Caco-2 (cell line): ENCODE results near the gene NOTCH1. TPM values are rescaled to one million over a fixed set of nuclear protein-coding genes. Genes with fewer than 3 reads are reported as not detected.
A peak's percentile ranks its signal among the peaks of the same experiment; 100 is the strongest.

ENCODE experiments used
- BruUV-seq: library from RNA; stranded (reverse); fragments of 400-500 nt; replicated peaks from 2 replicates; lab custom pipeline; 2021; lab: Mats Ljungman, UMichigan
- CTCF ChIA-PET: fragments of 300-600 bp; sonication (Branson Sonifier 250); formaldehyde crosslinking; loops from one replicate; lab custom pipeline; 2022; ENCODE audit warnings: antibody characterized with exemption; lab: Charles Lee
- POLR2A ChIA-PET: fragments of 300-600 bp; sonication (Branson Sonifier 250); formaldehyde crosslinking; loops from one replicate; lab custom pipeline; 2022; ENCODE audit warnings: antibody characterized with exemption; lab: Charles Lee
- DNase-seq, 2 experiments: peaks; one replicate each; pipeline versions ENCODE4 v3.0.0 to v3.0.0-alpha.2; 2020 to 2022
- H3K27me3 ChIP-seq: replicated peaks from 2 replicates; pipeline ENCODE4 v1.6.0; 2011; ENCODE audit warnings: low read length; ENCODE audit not compliant: control insufficient read depth, insufficient read depth
- H3K36me3 ChIP-seq: 2 replicates; pipeline ENCODE4 v1.5.1; 2011; ENCODE audit warnings: low read length; ENCODE audit not compliant: control insufficient read depth, insufficient read depth
- H3K4me1 ChIP-seq: fragments of 250-450 bp; sonication (Bioruptor Pico); 2 replicates; pipeline ENCODE4 v1.5.1; 2020; ENCODE audit warnings: mild to moderate bottlenecking
- H3K4me3 ChIP-seq: 2 replicates; pipeline ENCODE4 v1.5.1; 2011; ENCODE audit warnings: low read depth, mild to moderate bottlenecking, control low read depth, low read length
- H3K9me3 ChIP-seq: fragments of 250-450 bp; sonication (Bioruptor Pico); 2 replicates; pipeline ENCODE4 v1.5.1; 2020; ENCODE audit warnings: mild to moderate bottlenecking, moderate library complexity
- H3K27ac Mint-ChIP-seq: one replicate; pipeline ENCODE4 v1.8.0; 2022; ENCODE audit warnings: mixed read lengths; ENCODE audit not compliant: unreplicated experiment
- H3K27me3 Mint-ChIP-seq: one replicate; pipeline ENCODE4 v1.8.0; 2022; ENCODE audit warnings: mixed read lengths; ENCODE audit not compliant: insufficient read depth, unreplicated experiment
- H3K36me3 Mint-ChIP-seq: one replicate; pipeline ENCODE4 v1.8.0; 2022; ENCODE audit warnings: mild to moderate bottlenecking, mixed read lengths; ENCODE audit not compliant: insufficient read depth, unreplicated experiment
- H3K4me1 Mint-ChIP-seq: one replicate; pipeline ENCODE4 v1.8.0; 2022; ENCODE audit warnings: low read depth, mixed read lengths; ENCODE audit not compliant: unreplicated experiment
- H3K4me3 Mint-ChIP-seq: one replicate; pipeline ENCODE4 v1.8.0; 2022; ENCODE audit warnings: mild to moderate bottlenecking, moderate library complexity, mixed read lengths; ENCODE audit not compliant: unreplicated experiment
- H3K9me3 Mint-ChIP-seq: one replicate; pipeline ENCODE4 v1.8.0; 2022; ENCODE audit warnings: mixed read lengths; ENCODE audit not compliant: unreplicated experiment
- CTCF ChIP-seq, 2 experiments: fragments of 200-600 bp in 1 of 2; IDR thresholded peaks; 1 replicate in 1 of 2; 2 replicates in 1 of 2; pipeline versions ENCODE4 v1.5.1 to v1.8.0; 2011 to 2022; ENCODE audit warnings: antibody characterized with exemption in 1 of 2, control low read depth in 1 of 2, inconsistent platforms in 1 of 2, low read depth in 1 of 2, low read length in 1 of 2, mild to moderate bottlenecking in 1 of 2, moderate library complexity in 1 of 2; ENCODE audit not compliant: insufficient read depth in 1 of 2, severe bottlenecking in 1 of 2, unreplicated experiment in 1 of 2
- intact Hi-C: fragments of 100-400 bp; cut with micrococcal nuclease; formaldehyde crosslinking; loops from one replicate; pipeline ENCODE4 v1.10.0; 2022; ENCODE audit not compliant: unreplicated experiment
- total RNA-seq: library from RNA; stranded (reverse); gene quantifications from 2 replicates; pipeline ENCODE4 v1.2.3, GENCODE V29; 2022

The NOTCH1 gene
- total RNA-seq, 1 experiment from 2014 or later = 6.3 TPM

GRCh38 chr9:136578915-136579649 is 33.2 kb upstream of the NOTCH1 start:
- Mint-ChIP-seq H3K4me1 (peaks cover 8% of the 10 kb centered on the region), H3K9me3 (no peaks in the 10 kb centered on the region), H3K27ac (no peak overlapping the region), H3K27me3 (no peaks in the 10 kb centered on the region), H3K4me3 (no peak overlapping the region), H3K36me3 (no peaks in the 10 kb centered on the region)
- no peak for TF ChIP-seq CTCF (IDR thresholded peaks at IDR 0.05; ENCODE audit: insufficient read depth in 1 of 2, low read depth in 1 of 2, low read length in 1 of 2, severe bottlenecking in 1 of 2, unreplicated experiment in 1 of 2)
- intact Hi-C loops = no loop called here
- peak in 1 of 2 experiments; percentile 39 for DNase-seq
- ChIA-PET CTCF (interaction anchor here (0.7 to 0.8 kb wide), 2 partner anchors 45 to 48 kb away, joined by 3 to 7 read pairs; no protein-coding TSS in a partner anchor), POLR2A (no interaction called here)
- Histone ChIP-seq H3K36me3 (no peaks in the 10 kb centered on the region), H3K4me3 (no peak overlapping the region), H3K4me1 (0 out of 2 replicates have a peak, but pooled peaks cover 6% of the 10 kb centered on the region), H3K27me3 (no peaks in the 10 kb centered on the region), H3K9me3 (0 out of 2 replicates have a peak, but pooled peaks cover 4% of the 10 kb centered on the region)
- BruUV-seq = no TSS peak

- Histone ChIP-seq H3K9me3 (0 out of 2 replicates have a peak, but pooled peaks cover 4% of the 10 kb centered on the region), H3K27me3 (no peaks in the 10 kb centered on the region), H3K4me1 (0 out of 2 replicates have a peak, but pooled peaks cover 6% of the 10 kb centered on the region), H3K36me3 (no peaks in the 10 kb centered on the region), H3K4me3 (no peak overlapping the region)
- CTCF ChIA-PET = interaction anchor here (0.7 to 0.8 kb wide), 2 partner anchors 45 to 48 kb away, joined by 3 to 7 read pairs; no protein-coding TSS in a partner anchor
- no peak overlapping the region for H3K4me3 Mint-ChIP-seq
- intact Hi-C loops = no loop called here
- H3K4me1 Mint-ChIP-seq = peaks cover 8% of the 10 kb centered on the region
- no peak overlapping the region for H3K27ac Mint-ChIP-seq
- POLR2A ChIA-PET = no interaction called here
- no peaks in the 10 kb centered on the region for H3K27me3 Mint-ChIP-seq
- H3K36me3 Mint-ChIP-seq = no peaks in the 10 kb centered on the region
- TF ChIP-seq CTCF (IDR thresholded peaks at IDR 0.05; ENCODE audit: insufficient read depth in 1 of 2, low read depth in 1 of 2, low read length in 1 of 2, severe bottlenecking in 1 of 2, unreplicated experiment in 1 of 2) = no peak
- no peak for DNase-seq
- H3K9me3 Mint-ChIP-seq = no peaks in the 10 kb centered on the region
- no TSS peak for BruUV-seq
Measured at GRCh38 chr9:136578626-136578914, 32.7 kb upstream of the NOTCH1 start.

- no TSS peak for BruUV-seq
- H3K4me3 ChIP-seq = no peak overlapping the region
- H3K9me3 ChIP-seq = 0 out of 2 replicates have a peak, but pooled peaks cover 4% of the 10 kb centered on the region
- H3K4me1 ChIP-seq = peaks cover 9% of the 10 kb centered on the region; the same call in 1 of the 2 replicates
- intact Hi-C loops = no loop called here
- H3K27me3 ChIP-seq = no peaks in the 10 kb centered on the region
- DNase-seq = no peak
- H3K4me1 Mint-ChIP-seq = peaks cover 9% of the 10 kb centered on the region
- no peaks in the 10 kb centered on the region for H3K9me3 Mint-ChIP-seq
- no peaks in the 10 kb centered on the region for H3K27me3 Mint-ChIP-seq
- no peak for TF ChIP-seq CTCF (IDR thresholded peaks at IDR 0.05; ENCODE audit: insufficient read depth in 1 of 2, low read depth in 1 of 2, low read length in 1 of 2, severe bottlenecking in 1 of 2, unreplicated experiment in 1 of 2)
- no peak overlapping the region for H3K27ac Mint-ChIP-seq
- ChIA-PET POLR2A (no interaction called here), CTCF (no interaction called here)
- no peaks in the 10 kb centered on the region for H3K36me3 Mint-ChIP-seq
- H3K4me3 Mint-ChIP-seq = no peak overlapping the region
- no peaks in the 10 kb centered on the region for H3K36me3 ChIP-seq
Measured at GRCh38 chr9:136577941-136578625, 32.2 kb upstream of the NOTCH1 start.
